ENCODE measurements around the gene CST5. TPM values are rescaled to one million over a fixed set of nuclear protein-coding genes. Genes with fewer than 3 reads are reported as not detected.

The CST5 gene
- total and polyA plus RNA-seq, 2 donors (not counting 3 experiments of a cell fraction or from before 2014, with no cell fraction given) = not detected

- Histone ChIP-seq H3K4me1 (ENCODE audit: control insufficient read depth, extremely low read depth, insufficient read depth, low read length) (no peaks in the 10 kb centered on the region), H3K9me1 (replicated peaks; ENCODE audit: control insufficient read depth, extremely low read depth, insufficient read depth, low read length) (no peaks in the 10 kb centered on the region), H4K20me1 (replicated peaks; ENCODE audit: control insufficient read depth, extremely low read depth, insufficient read depth, low read length) (no peaks in the 10 kb centered on the region), H2AFZ (ENCODE audit: low read depth, low read length) (no peak overlapping the region), H3K36me3 (ENCODE audit: control insufficient read depth in 2 of 2, extremely low read depth in 1 of 2, insufficient read depth in 2 of 2, low read length in 2 of 2) (no peaks in the 10 kb centered on the region), H3K9me3 (replicated peaks; ENCODE audit: control insufficient read depth, insufficient read depth, low read length) (no peaks in the 10 kb centered on the region), H3K79me2 (ENCODE audit: control insufficient read depth, insufficient read depth, low read length) (no peaks in the 10 kb centered on the region), H3K4me2 (ENCODE audit: insufficient read depth, low read length) (no peak overlapping the region), H3K9ac (replicated peaks; ENCODE audit: extremely low read depth, insufficient read depth, low read length) (no peak overlapping the region), H3K27me3 (ENCODE audit: control insufficient read depth in 2 of 2, insufficient read depth in 2 of 2, low read length in 2 of 2) (no peaks in the 10 kb centered on the region), H3K27ac (ENCODE audit: insufficient read depth, low read depth, low read length) (no peak overlapping the region), H3K4me3 (replicated peaks in 1 of 3; ENCODE audit: insufficient read depth in 1 of 3, low read depth in 1 of 3, low read length in 3 of 3) (no peak overlapping the region)
- dilution Hi-C loops (cut with MboI; ENCODE audit: extremely low pct_ligation_motif_present, low sequenced_read_pairs) (no loop called here), intact Hi-C loops (cut with micrococcal nuclease) (no loop called here)
- FAIRE-seq (no peak), DNase-seq (ENCODE audit: low read depth, low spot score) (no peak)
- POLR2A ChIA-PET = no interaction called here
- BruUV-seq (replicated peaks) = no TSS peak
- CTCF ChIA-PET = no interaction called here
- no peak for TF ChIP-seq POLR2A (IDR thresholded peaks at IDR 0.05; ENCODE audit: low read depth, low read length)
- TF ChIP-seq MYC (IDR thresholded peaks at IDR 0.05; ENCODE audit: low read depth, low read length) = no peak
- no peak for TF ChIP-seq EZH2 (IDR thresholded peaks at IDR 0.05; ENCODE audit: borderline replicate concordance, low read depth, low read length, severe bottlenecking)
- no peak for TF ChIP-seq POLR2AphosphoS5 (IDR thresholded peaks at IDR 0.05; ENCODE audit: insufficient read depth, low read depth, low read length)
- no peak for TF ChIP-seq FOS (IDR thresholded peaks at IDR 0.05; ENCODE audit: borderline replicate concordance, insufficient read depth, low read length)
- no peak for TF ChIP-seq GATA2 (IDR thresholded peaks at IDR 0.05; ENCODE audit: insufficient read depth, insufficient read length, low read depth, low read length)
- no peak for TF ChIP-seq MAX (IDR thresholded peaks at IDR 0.05; ENCODE audit: insufficient read depth, insufficient read length)
These were observed 2.0 kb downstream of the CST5 start for GRCh38 chr20:23877524-23877923.

- FAIRE-seq (no peak), DNase-seq (ENCODE audit: low read depth, low spot score) (no peak)
- H3K9me3 ChIP-seq (replicated peaks; ENCODE audit: control insufficient read depth, insufficient read depth, low read length) = no peaks in the 10 kb centered on the region
- BruUV-seq (replicated peaks) = no TSS peak
- H3K27ac ChIP-seq (ENCODE audit: insufficient read depth, low read depth, low read length) = no peak overlapping the region
- dilution Hi-C loops (cut with MboI; ENCODE audit: extremely low pct_ligation_motif_present, low sequenced_read_pairs) = no loop called here
- intact Hi-C loops (cut with micrococcal nuclease) = no loop called here
- ChIA-PET CTCF (no interaction called here), POLR2A (no interaction called here)
- no peaks in the 10 kb centered on the region for H3K36me3 ChIP-seq (ENCODE audit: control insufficient read depth in 2 of 2, extremely low read depth in 1 of 2, insufficient read depth in 2 of 2, low read length in 2 of 2)
- no peak overlapping the region for H3K4me3 ChIP-seq (replicated peaks in 1 of 3; ENCODE audit: insufficient read depth in 1 of 3, low read depth in 1 of 3, low read length in 3 of 3)
- H3K4me1 ChIP-seq (ENCODE audit: control insufficient read depth, extremely low read depth, insufficient read depth, low read length) = no peaks in the 10 kb centered on the region
- no peak overlapping the region for H3K4me2 ChIP-seq (ENCODE audit: insufficient read depth, low read length)
- no peak overlapping the region for H3K9ac ChIP-seq (replicated peaks; ENCODE audit: extremely low read depth, insufficient read depth, low read length)
- H3K79me2 ChIP-seq (ENCODE audit: control insufficient read depth, insufficient read depth, low read length) = no peaks in the 10 kb centered on the region
- no peaks in the 10 kb centered on the region for H4K20me1 ChIP-seq (replicated peaks; ENCODE audit: control insufficient read depth, extremely low read depth, insufficient read depth, low read length)
- H3K27me3 ChIP-seq (ENCODE audit: control insufficient read depth in 2 of 2, insufficient read depth in 2 of 2, low read length in 2 of 2) = peaks cover 0 to 2% of the 10 kb centered on the region in 2 experiments
- no peak for TF ChIP-seq POLR2AphosphoS5 (IDR thresholded peaks at IDR 0.05; ENCODE audit: insufficient read depth, low read depth, low read length)
- TF ChIP-seq FOS (IDR thresholded peaks at IDR 0.05; ENCODE audit: borderline replicate concordance, insufficient read depth, low read length) = no peak
- TF ChIP-seq, protein P1, sequence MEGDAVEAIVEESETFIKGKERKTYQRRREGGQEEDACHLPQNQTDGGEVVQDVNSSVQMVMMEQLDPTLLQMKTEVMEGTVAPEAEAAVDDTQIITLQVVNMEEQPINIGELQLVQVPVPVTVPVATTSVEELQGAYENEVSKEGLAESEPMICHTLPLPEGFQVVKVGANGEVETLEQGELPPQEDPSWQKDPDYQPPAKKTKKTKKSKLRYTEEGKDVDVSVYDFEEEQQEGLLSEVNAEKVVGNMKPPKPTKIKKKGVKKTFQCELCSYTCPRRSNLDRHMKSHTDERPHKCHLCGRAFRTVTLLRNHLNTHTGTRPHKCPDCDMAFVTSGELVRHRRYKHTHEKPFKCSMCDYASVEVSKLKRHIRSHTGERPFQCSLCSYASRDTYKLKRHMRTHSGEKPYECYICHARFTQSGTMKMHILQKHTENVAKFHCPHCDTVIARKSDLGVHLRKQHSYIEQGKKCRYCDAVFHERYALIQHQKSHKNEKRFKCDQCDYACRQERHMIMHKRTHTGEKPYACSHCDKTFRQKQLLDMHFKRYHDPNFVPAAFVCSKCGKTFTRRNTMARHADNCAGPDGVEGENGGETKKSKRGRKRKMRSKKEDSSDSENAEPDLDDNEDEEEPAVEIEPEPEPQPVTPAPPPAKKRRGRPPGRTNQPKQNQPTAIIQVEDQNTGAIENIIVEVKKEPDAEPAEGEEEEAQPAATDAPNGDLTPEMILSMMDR (IDR thresholded peaks at IDR 0.05; ENCODE audit: extremely low read depth in 1 of 2, insufficient read depth in 1 of 2, low read depth in 1 of 2, low read length in 2 of 2) = no peak
- TF ChIP-seq EZH2 (IDR thresholded peaks at IDR 0.05; ENCODE audit: borderline replicate concordance, low read depth, low read length, severe bottlenecking) = no peak
- no peak for TF ChIP-seq MAX (IDR thresholded peaks at IDR 0.05; ENCODE audit: insufficient read depth, insufficient read length)
- TF ChIP-seq MYC (IDR thresholded peaks at IDR 0.05; ENCODE audit: low read depth, low read length) = no peak
- TF ChIP-seq GATA2 (IDR thresholded peaks at IDR 0.05; ENCODE audit: insufficient read depth, insufficient read length, low read depth, low read length) = no peak
- no peak for TF ChIP-seq POLR2A (IDR thresholded peaks at IDR 0.05; ENCODE audit: low read depth, low read length)
- no peaks in the 10 kb centered on the region for H3K9me1 ChIP-seq (replicated peaks; ENCODE audit: control insufficient read depth, extremely low read depth, insufficient read depth, low read length)
- no peak overlapping the region for H2AFZ ChIP-seq (ENCODE audit: low read depth, low read length)
These were observed 3.8 kb downstream of the CST5 start for GRCh38 chr20:23875606-23876237.

Data from endothelial cell of umbilical vein (primary cell).